Sigmoid colon (tissue), 7 donors: Measurements from ENCODE around the gene MARK4. TPM values are rescaled to one million over a fixed set of nuclear protein-coding genes. Genes with fewer than 3 reads are reported as not detected.
"Not testable (repeated sequence)": the region's sequence is repeated elsewhere in the genome, so short reads cannot be mapped to it uniquely, and the experiment has no call there.

Experiments
- DNase-seq: peaks from one replicate; pipeline ENCODE4 v3.0.0-alpha.2; 2019
- H3K27ac ChIP-seq, 4 donors: fragments of 200-600 bp; sonication (generic); one replicate each; pipeline ENCODE4 v1.5.1; 2016 to 2019; ENCODE audit warnings: mild to moderate bottlenecking in 1 of 4
- H3K27me3 ChIP-seq, 3 donors: fragments of 200-600 bp; sonication (generic); one replicate each; pipeline ENCODE4 v1.5.1; 2019; ENCODE audit warnings: mild to moderate bottlenecking in 1 of 3
- H3K36me3 ChIP-seq, 4 donors: fragments of 200-600 bp; sonication (generic); one replicate each; pipeline ENCODE4 v1.5.1; 2016 to 2019
- H3K4me1 ChIP-seq, 4 donors: fragments of 200-600 bp; sonication (generic); one replicate each; pipeline ENCODE4 v1.5.1; 2017 to 2019
- H3K4me3 ChIP-seq, 4 donors: fragments of 200-600 bp; sonication (generic); one replicate each; pipeline ENCODE4 v1.5.1; 2017 to 2019; ENCODE audit warnings: mild to moderate bottlenecking in 2 of 4, moderate library complexity in 1 of 4
- H3K9me3 ChIP-seq, 4 donors: fragments of 200-600 bp in 3 of 4; sonication (generic) in 3 of 4; one replicate each; pipeline versions ENCODE4 v1.5.1 to v1.6.1; 2013 to 2019
- EP300 ChIP-seq, 4 donors: sonication (generic); formaldehyde crosslinking; IDR thresholded peaks; one replicate each; pipeline ENCODE4 v1.6.1; 2017; ENCODE audit warnings: antibody characterized with exemption in 4 of 4
- POLR2A ChIP-seq, 2 donors: fragments of 450-650 bp; IDR thresholded peaks; one replicate each; pipeline ENCODE4 v1.6.1; 2016; ENCODE audit warnings: antibody characterized with exemption in 2 of 2, mild to moderate bottlenecking in 2 of 2, moderate library complexity in 2 of 2
- POLR2AphosphoS5 ChIP-seq, 4 donors: sonication (generic); formaldehyde crosslinking; IDR thresholded peaks; one replicate each; pipeline ENCODE4 v1.6.1; 2017; ENCODE audit warnings: antibody characterized with exemption in 4 of 4
- WGBS, 2 donors: extraction: QIAGEN DNeasy Blood & Tissue Kit; methylation state at CpG; one replicate each; pipeline ENCODE4 v1.1.7; 2013; 5-methylcytosine and 5-hydroxymethylcytosine counted together
- intact Hi-C: fragments of 100-400 bp; cut with DNase I; formaldehyde crosslinking; loops from one replicate; pipeline ENCODE4 v1.15.1; 2023
- polyA plus RNA-seq, 3 donors: library from polyadenylated mRNA; stranded (reverse); fragments of 200-250 nt; gene quantifications; one replicate each; pipeline ENCODE4 v1.2.3, GENCODE V29; 2013
- total RNA-seq, 4 donors: library from RNA; depleted of rRNA; stranded (reverse); fragments of >200 nt; gene quantifications; one replicate each; pipeline ENCODE4 v1.1.0, GENCODE V29; 2016
- TF ChIP-seq, protein P1 (sequence below), 4 experiments: fragments of 450-650 bp in 3 of 4; fragments of 200-600 bp in 1 of 4; IDR thresholded peaks; one replicate each; pipeline ENCODE4 v1.5.1; 2016 to 2019; ENCODE audit warnings: antibody characterized with exemption in 4 of 4, mild to moderate bottlenecking in 3 of 4, moderate library complexity in 2 of 4
- donor health status: healthy with polysubstance abuse.
- donor health status: Bipolar disorder and iron deficiency.
- donor health status: healthy.

The MARK4 gene
- total and polyA plus RNA-seq, 7 donors, result 6.2 to 39.9 (median 12.7) TPM

DNA sequence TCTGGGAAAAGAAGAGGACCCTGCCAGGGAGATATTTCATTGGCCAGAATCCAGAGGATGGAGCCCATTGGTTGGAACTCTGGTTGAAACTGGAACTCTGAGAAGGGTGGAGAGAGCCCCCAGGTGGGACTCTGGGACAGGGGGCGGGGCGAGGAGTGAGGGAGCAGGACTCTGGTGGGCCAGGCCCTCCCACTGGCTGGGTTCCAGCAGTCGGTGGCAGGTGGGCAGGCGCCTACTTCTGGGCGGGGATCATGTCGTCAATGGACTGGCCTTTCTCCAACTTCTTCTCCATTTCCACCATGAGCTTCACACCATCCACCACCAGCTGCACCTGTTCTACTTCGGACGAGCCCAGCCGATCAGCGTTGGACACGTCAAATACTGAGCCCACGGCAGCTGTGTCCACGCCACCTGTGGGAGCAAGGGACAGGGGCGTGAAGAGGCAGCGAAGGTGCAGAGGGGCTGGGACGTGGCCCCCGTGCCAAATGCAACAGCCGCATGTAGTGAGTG, 55.5 kb downstream of the MARK4 start:
- no peak for DNase-seq
- 64 to 76% methylated on average over 18 of the region's 18 CpGs for WGBS, 2 donors
- no peak overlapping the region for H3K4me3 ChIP-seq
- peaks cover 0 to 8% (median 0%) of the 10 kb centered on the region in 4 donors for H3K4me1 ChIP-seq
- no peaks in the 10 kb centered on the region for H3K27me3 ChIP-seq
- TF ChIP-seq, protein P1, sequence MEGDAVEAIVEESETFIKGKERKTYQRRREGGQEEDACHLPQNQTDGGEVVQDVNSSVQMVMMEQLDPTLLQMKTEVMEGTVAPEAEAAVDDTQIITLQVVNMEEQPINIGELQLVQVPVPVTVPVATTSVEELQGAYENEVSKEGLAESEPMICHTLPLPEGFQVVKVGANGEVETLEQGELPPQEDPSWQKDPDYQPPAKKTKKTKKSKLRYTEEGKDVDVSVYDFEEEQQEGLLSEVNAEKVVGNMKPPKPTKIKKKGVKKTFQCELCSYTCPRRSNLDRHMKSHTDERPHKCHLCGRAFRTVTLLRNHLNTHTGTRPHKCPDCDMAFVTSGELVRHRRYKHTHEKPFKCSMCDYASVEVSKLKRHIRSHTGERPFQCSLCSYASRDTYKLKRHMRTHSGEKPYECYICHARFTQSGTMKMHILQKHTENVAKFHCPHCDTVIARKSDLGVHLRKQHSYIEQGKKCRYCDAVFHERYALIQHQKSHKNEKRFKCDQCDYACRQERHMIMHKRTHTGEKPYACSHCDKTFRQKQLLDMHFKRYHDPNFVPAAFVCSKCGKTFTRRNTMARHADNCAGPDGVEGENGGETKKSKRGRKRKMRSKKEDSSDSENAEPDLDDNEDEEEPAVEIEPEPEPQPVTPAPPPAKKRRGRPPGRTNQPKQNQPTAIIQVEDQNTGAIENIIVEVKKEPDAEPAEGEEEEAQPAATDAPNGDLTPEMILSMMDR (IDR thresholded peaks at IDR 0.05), result no peak
- TF ChIP-seq POLR2A (IDR thresholded peaks at IDR 0.05) (no peak), EP300 (IDR thresholded peaks at IDR 0.05) (no peak), POLR2AphosphoS5 (IDR thresholded peaks at IDR 0.05) (no peak)
- H3K9me3 ChIP-seq, result no peaks in the 10 kb centered on the region
- H3K36me3 ChIP-seq, result peaks cover 0 to 6% (median 0%) of the 10 kb centered on the region in 4 donors
- intact Hi-C loops, result no loop called here
- H3K27ac ChIP-seq, result no peak overlapping the region

DNA sequence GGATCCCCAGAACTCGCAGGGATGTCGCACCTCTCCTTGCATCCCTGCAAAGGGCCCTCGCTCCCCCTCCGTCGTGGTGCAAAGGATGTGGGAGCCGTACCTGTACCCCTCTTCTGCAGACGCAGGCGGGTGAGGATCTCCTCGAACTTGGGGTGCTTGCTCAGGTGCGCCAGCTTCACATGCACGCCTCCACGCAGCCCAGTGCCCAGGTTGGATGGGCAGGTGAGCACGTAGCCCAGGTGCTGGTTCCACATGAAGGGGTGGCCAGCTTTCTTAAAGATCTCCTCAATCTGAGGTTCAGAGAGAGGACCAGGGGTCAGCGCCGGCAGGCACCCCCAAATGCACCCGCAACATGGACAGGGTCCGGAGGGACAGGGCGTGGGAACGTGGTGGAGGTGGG, 56.3 kb downstream of the MARK4 start:
- Histone ChIP-seq H3K27ac (no peak overlapping the region), H3K27me3 (no peaks in the 10 kb centered on the region), H3K4me3 (no peak overlapping the region), H3K9me3 (no peaks in the 10 kb centered on the region), H3K4me1 (peaks cover 0 to 8% (median 0%) of the 10 kb centered on the region in 4 donors), H3K36me3 (peaks cover 0 to 6% (median 0%) of the 10 kb centered on the region in 4 donors)
- WGBS, 2 donors, result 91 to 93% methylated on average over 19 of the region's 19 CpGs
- TF ChIP-seq EP300 (IDR thresholded peaks at IDR 0.05), result no peak
- no peak for TF ChIP-seq POLR2AphosphoS5 (IDR thresholded peaks at IDR 0.05)
- TF ChIP-seq POLR2A (IDR thresholded peaks at IDR 0.05), result no peak
- TF ChIP-seq, protein P1 (IDR thresholded peaks at IDR 0.05), result no peak
- no peak for DNase-seq
- intact Hi-C loops, result no loop called here

DNA sequence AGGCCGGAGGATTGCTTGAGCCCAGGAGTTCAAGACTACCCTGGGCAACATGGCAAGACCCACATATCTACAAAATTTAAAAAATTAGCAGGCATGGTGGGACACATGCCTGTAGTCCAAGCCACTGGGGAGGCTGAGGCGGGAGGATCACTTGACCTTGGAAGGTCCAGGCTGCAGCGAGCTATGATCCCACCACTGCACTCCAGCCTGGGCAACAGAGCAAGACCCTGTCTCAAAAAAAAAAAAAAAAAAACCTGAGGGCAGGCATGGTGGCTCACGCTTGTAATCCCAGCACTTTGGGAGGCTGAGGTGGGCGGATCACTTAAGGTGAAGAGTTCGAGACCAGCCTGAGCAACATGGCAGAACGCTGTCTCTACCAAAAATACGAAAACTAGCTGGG, 58.3 kb downstream of the MARK4 start:
- 94 to 95% methylated on average over 8 of the region's 8 CpGs for WGBS, 2 donors
- H3K36me3 ChIP-seq, H3K4me1 ChIP-seq, intact Hi-C loops, H3K27me3 ChIP-seq, H3K27ac ChIP-seq, H3K9me3 ChIP-seq, H3K4me3 ChIP-seq, DNase-seq: not testable (repeated sequence)

DNA sequence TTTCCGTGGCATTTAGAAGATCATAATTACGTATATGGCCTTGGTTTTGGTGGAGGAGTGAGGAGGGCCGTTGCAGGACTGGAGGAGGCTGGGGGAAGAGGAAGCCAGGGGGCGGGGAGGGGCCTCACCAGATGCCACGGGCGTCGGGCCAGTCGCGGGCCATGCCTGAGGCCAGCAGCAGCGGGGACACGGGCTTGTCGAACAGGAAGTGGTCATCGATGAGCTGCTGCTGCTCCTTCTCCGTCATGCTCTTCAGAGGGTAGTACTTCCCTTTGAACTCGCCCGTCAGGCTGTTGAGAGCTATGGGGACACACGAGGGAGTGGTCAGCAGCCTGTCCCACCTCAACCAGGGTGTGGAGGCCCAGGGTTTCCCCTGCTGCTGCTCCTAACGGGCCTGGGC, 60.5 kb downstream of the MARK4 start:
- 29% methylated on average over 18 of the region's 18 CpGs for WGBS, 2 donors
- no peaks in the 10 kb centered on the region for H3K9me3 ChIP-seq
- TF ChIP-seq POLR2AphosphoS5 (IDR thresholded peaks at IDR 0.05) (no peak), POLR2A (IDR thresholded peaks at IDR 0.05) (no peak), EP300 (IDR thresholded peaks at IDR 0.05) (no peak)
- TF ChIP-seq, protein P1 (IDR thresholded peaks at IDR 0.05), result no peak
- H3K27ac ChIP-seq, result no peak overlapping the region
- H3K27me3 ChIP-seq, result no peaks in the 10 kb centered on the region
- no peak overlapping the region for H3K4me3 ChIP-seq
- DNase-seq, result no peak
- H3K36me3 ChIP-seq, result no peaks in the 10 kb centered on the region
- intact Hi-C loops, result no loop called here
- H3K4me1 ChIP-seq, result peaks cover 0 to 8% (median 0%) of the 10 kb centered on the region in 4 donors

DNA sequence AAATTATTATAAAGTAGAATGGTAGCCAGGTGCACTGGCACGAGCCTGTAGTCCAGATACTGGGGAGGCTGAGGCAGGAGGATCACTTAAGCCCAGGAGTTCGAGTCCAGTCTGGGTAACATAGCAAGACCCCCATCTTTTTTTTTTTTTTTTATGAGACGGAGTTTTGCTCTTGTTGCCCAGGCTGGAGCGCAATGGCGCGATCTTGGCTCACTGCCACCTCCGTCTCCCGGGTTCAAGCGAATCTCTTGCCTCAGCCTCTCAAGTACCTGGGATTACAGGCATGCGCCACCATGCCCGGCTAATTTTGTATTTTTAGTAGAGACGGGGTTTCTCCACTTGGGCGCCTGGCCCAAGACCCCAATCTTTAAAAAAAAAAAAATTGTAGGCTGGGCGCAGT, 61.2 kb downstream of the MARK4 start:
- intact Hi-C loops, H3K36me3 ChIP-seq, H3K27ac ChIP-seq, H3K4me1 ChIP-seq, H3K4me3 ChIP-seq, H3K27me3 ChIP-seq, DNase-seq, H3K9me3 ChIP-seq: not testable (repeated sequence)
- WGBS, 2 donors, result 90 to 91% methylated on average over 14 of the region's 14 CpGs

DNA sequence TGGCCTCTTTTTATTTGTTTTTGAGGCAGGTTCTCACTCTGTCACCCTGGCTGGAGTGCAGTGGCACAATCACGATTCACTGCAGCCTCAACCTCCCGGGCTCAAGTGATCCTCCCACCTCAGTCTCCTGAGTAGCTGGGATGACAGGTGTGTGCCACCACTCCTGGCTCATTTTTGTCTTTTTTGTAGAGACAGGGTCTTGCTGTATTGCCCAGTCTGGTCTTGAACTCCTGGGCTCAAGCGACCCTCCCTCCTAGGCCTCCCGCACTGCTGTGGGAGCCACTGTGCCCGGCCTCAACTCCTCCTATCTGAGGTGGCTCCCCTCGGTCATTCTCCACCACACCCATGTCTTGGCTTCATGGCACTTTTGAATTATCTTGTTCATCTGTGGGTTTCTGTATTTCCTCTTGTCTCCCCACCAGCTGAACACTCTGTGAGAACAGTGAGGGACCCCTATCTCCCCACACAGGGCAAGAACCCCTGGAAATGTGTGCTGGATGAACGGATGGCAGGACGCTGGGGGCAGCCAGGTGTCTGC, 63.7 kb downstream of the MARK4 start:
- TF ChIP-seq EP300 (IDR thresholded peaks at IDR 0.05) (no peak), POLR2A (IDR thresholded peaks at IDR 0.05) (no peak)
- TF ChIP-seq, protein P1 (IDR thresholded peaks at IDR 0.05), result no peak
- Histone ChIP-seq H3K4me3 (no peak overlapping the region), H3K27ac (no peak overlapping the region), H3K9me3 (no peaks in the 10 kb centered on the region), H3K4me1 (peaks cover 0 to 5% (median 0%) of the 10 kb centered on the region in 4 donors), H3K27me3 (no peaks in the 10 kb centered on the region), H3K36me3 (no peaks in the 10 kb centered on the region)
- intact Hi-C loops, result no loop called here
- DNase-seq, result no peak
- WGBS, 2 donors, result 60 to 77% methylated on average over 8 of the region's 8 CpGs
